Motor neuron (in vitro differentiated cells): ENCODE data around the gene TMTC3. TPM values are rescaled to one million over a fixed set of nuclear protein-coding genes. Genes with fewer than 3 reads are reported as not detected.
"Not testable (repeated sequence)": the region's sequence is repeated elsewhere in the genome, so short reads cannot be mapped to it uniquely, and the experiment has no call there.

Experiments used
- ATAC-seq, 8 experiments: fragments of 200-7000 bp; cut with Tn5 transposase; replicated peaks in 6 of 8; 2 replicates each; pipeline ENCODE4 v1.8.0; 2021; ENCODE audit warnings: mild to moderate bottlenecking in 8 of 8, moderate library complexity in 8 of 8
- H3K27ac ChIP-seq, 2 donors: fragments of 250-450 bp; sonication (Bioruptor Pico); 2 replicates each; pipeline ENCODE4 v1.9.0; 2021; ENCODE audit warnings: antibody characterized with exemption in 2 of 2, mild to moderate bottlenecking in 2 of 2, moderate library complexity in 1 of 2
- H3K4me1 ChIP-seq, 2 donors: fragments of 250-450 bp; sonication (Bioruptor Pico); replicated peaks in 1 of 2; 2 replicates each; pipeline ENCODE4 v1.6.1; 2021; ENCODE audit warnings: antibody characterized with exemption in 2 of 2, mild to moderate bottlenecking in 2 of 2, moderate library complexity in 1 of 2
- H3K4me3 ChIP-seq, 5 donors: fragments of 250-450 bp; sonication (Bioruptor Pico); 2 replicates each; pipeline ENCODE4 v1.9.0; 2021; ENCODE audit warnings: antibody characterized with exemption in 5 of 5, mild to moderate bottlenecking in 5 of 5, moderate library complexity in 4 of 5
- WGBS, 10 experiments: fragments of 450-650 bp; shearing (Covaris generic); methylation state at CpG; one replicate each; pipeline ENCODE4 v1.0.0; 2022; 5-methylcytosine and 5-hydroxymethylcytosine counted together
- in situ Hi-C, 9 experiments: fragments of 400-800 bp; cut with MboI; loops; one replicate each; pipeline ENCODE4 v1.15.0; 2021; ENCODE audit warnings: low sequenced_read_pairs in 9 of 9, low pct_unique_long_range_greater_than_20kb in 2 of 9; ENCODE audit not compliant: unreplicated experiment in 9 of 9
- total RNA-seq, 8 experiments: library from RNA; unstranded; fragments of 300-600 nt; gene quantifications; 2 replicates each; pipeline versions ENCODE4 v1.2.3 to v1.2.4, GENCODE V29; 2022

The TMTC3 gene
- total RNA-seq, 8 experiments from 2014 or later, result 9.2 to 32.3 (median 14.5) TPM

DNA sequence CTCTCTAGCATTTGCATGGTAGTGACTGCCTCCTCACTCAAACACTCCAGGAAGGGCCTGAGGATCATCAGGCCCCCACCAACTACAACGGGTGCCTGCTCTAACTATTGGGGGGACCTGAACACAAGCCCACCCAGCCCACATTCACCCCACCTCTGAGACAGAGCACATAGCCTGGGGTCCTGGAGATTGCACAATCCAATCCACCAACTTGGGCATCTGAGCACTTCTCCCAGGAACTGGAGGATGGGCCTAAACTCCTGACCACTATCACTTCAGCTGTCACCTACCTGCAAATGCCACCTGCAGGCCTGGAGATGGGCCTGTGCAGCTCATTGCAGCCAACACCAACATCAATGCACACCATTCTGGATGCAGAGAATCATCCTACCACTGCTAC lies 66.6 kb downstream of the TMTC3 start:
- ATAC-seq, result no peak
- WGBS, 10 experiments, result 20 to 60% (median 40%) methylated on average over 1 of the region's 1 CpG; no CpG with 5 or more reads in 7 of the 10 experiments
- in situ Hi-C loops, result no loop called here

GRCh38 chr12:88210311-88210710 lies 68.2 kb downstream of the TMTC3 start:
- 67 to 100% (median 80%) methylated on average over 1 of the region's 1 CpG; no CpG with 5 or more reads in 5 of the 10 experiments for WGBS, 10 experiments

More for the DNA sequence above, 66.6 kb downstream of the TMTC3 start:
- no peak overlapping the region for H3K4me3 ChIP-seq
- no peaks in the 10 kb centered on the region for H3K4me1 ChIP-seq
- H3K27ac ChIP-seq, result no peak overlapping the region

DNA sequence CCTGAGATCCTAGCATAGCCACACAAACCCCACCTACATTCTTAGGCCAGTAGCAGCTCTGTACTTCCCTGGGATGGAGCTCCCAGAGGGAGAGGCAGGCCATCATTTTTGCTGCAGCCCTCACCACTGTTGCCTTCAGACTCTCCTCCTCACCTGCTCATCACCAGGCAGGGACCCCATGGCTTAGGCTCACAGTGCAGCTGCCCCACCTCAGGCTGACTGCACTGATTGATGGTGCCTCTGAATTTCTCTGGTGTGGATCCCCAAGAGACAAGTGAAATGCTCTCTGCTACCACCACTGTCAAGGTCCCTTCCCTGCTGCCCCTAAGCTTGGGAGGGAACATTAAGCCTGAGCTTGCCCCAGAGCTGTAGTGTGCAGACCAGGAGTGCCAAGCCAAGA lies 76.2 kb downstream of the TMTC3 start:
- H3K27ac ChIP-seq, result no peak overlapping the region
- ATAC-seq, result no peak
- H3K4me3 ChIP-seq, result no peak overlapping the region
- no peaks in the 10 kb centered on the region for H3K4me1 ChIP-seq
- in situ Hi-C loops, result no loop called here

More at GRCh38 chr12:88210311-88210710, 68.2 kb downstream of the TMTC3 start:
- ATAC-seq, H3K4me1 ChIP-seq, H3K4me3 ChIP-seq, H3K27ac ChIP-seq, in situ Hi-C loops: not testable (repeated sequence)

GRCh38 chr12:88219861-88220260 lies 77.8 kb downstream of the TMTC3 start:
- no peak overlapping the region for H3K27ac ChIP-seq
- H3K4me3 ChIP-seq, result no peak overlapping the region
- no peaks in the 10 kb centered on the region for H3K4me1 ChIP-seq
- in situ Hi-C loops, result no loop called here
- no peak for ATAC-seq

GRCh38 chr12:88223519-88223918 lies 81.4 kb downstream of the TMTC3 start:
- H3K4me3 ChIP-seq, result no peak overlapping the region
- in situ Hi-C loops, result no loop called here
- no peak for ATAC-seq
- H3K4me1 ChIP-seq, result no peaks in the 10 kb centered on the region
- no peak overlapping the region for H3K27ac ChIP-seq

- in situ Hi-C loops, result no loop called here
- H3K4me1 ChIP-seq, result no peaks in the 10 kb centered on the region
Measured at GRCh38 chr12:88225776-88226175, 83.7 kb downstream of the TMTC3 start.

DNA sequence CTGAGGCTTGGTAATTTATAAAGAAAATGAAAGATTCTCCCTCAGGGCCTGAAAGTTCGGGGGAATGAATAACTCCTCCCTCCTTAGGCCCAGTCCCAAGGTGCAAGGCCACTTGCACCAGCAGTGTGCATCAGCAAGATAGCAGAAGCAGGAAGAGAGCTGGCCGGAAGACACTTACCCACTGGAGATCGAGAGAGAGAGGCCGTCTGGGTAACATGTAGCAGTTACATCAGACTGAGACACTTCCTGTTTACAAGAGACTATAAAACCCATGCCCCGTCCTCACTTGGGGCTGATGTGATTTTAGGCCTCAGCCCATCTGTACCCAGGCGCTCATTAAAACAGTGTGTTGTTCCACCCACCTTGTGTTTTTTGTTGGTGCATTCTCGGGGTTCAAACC lies 85.2 kb downstream of the TMTC3 start:
- Histone ChIP-seq H3K4me1 (no peaks in the 10 kb centered on the region), H3K4me3 (no peak overlapping the region), H3K27ac (no peak overlapping the region)
- no peak for ATAC-seq
- in situ Hi-C loops, result no loop called here
- 44 to 88% (median 68%) methylated on average over 1 to 6 of the region's 7 CpGs; no CpG with 5 or more reads in 2 of the 10 experiments for WGBS, 10 experiments

More at GRCh38 chr12:88225776-88226175, 83.7 kb downstream of the TMTC3 start:
- H3K4me3 ChIP-seq, result no peak overlapping the region
- no peak for ATAC-seq
- H3K27ac ChIP-seq, result no peak overlapping the region

GRCh38 chr12:88227871-88228270 lies 85.8 kb downstream of the TMTC3 start:
- no peaks in the 10 kb centered on the region for H3K4me1 ChIP-seq
- H3K27ac ChIP-seq, result no peak overlapping the region
- 76 to 94% (median 81%) methylated on average over 3 to 8 of the region's 12 CpGs; no CpG with 5 or more reads in 4 of the 10 experiments for WGBS, 10 experiments
- no peak overlapping the region for H3K4me3 ChIP-seq
- in situ Hi-C loops, result no loop called here
- ATAC-seq, result no peak

DNA sequence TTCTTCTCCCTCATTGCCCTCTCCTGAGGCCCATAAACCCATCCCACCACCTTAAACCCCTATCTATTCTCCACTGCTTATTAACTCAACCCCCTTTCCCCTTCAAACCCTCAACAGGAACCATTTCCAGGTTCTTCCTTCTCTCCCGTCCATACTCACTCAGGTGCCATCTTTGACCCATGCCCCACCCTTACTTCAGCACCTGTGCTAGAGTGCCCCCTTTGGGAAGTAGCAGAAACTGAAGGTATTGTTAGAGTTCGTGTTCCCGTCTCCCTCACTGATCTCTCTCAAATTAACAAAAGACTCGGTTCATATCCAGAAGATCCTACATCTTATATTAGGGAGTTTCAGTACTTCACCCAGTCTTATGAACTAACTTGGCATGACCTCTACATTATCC lies 86.6 kb downstream of the TMTC3 start:
- H3K27ac ChIP-seq, result no peak overlapping the region
- no peaks in the 10 kb centered on the region for H3K4me1 ChIP-seq
- in situ Hi-C loops, result no loop called here
- no peak overlapping the region for H3K4me3 ChIP-seq
- ATAC-seq, result no peak
- WGBS, 10 experiments, result 82 to 100% (median 97%) methylated on average over 1 to 4 of the region's 4 CpGs; no CpG with 5 or more reads in 2 of the 10 experiments

DNA sequence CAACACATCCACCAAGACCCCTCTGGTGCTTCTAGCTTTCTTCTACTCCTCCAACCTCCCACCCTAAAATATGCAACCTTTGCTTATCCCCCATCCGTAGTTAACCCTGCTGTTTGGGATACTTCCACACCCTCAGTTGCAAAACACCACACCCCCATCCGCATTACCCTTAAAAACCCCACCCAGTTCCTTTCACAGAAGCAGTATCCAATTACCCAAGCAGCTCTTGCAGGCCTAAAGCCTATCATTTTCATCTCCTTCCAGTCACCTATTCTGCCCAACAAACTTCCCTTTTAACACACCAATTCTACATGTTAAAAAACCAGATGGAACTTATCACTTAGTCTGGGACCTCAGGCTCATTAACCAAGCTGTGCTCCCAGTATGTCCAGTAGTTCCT lies 88.2 kb downstream of the TMTC3 start:
- WGBS, 10 experiments, result 0 to 100% (median 47%) methylated on average over 1 to 2 of the region's 2 CpGs; no CpG with 5 or more reads in 2 of the 10 experiments
- H3K4me1 ChIP-seq, result no peaks in the 10 kb centered on the region
- no peak overlapping the region for H3K27ac ChIP-seq
- no peak overlapping the region for H3K4me3 ChIP-seq
- ATAC-seq, result peak in 2 of 8 experiments; percentile 65 to 67
- in situ Hi-C loops, result no loop called here

- in situ Hi-C loops, result no loop called here
- WGBS, 10 experiments, result 67 to 100% (median 88%) methylated on average over 1 to 7 of the region's 7 CpGs; no CpG with 5 or more reads in 2 of the 10 experiments
- no peak for ATAC-seq
Measured at GRCh38 chr12:88235183-88235833, 93.2 kb downstream of the TMTC3 start.

DNA sequence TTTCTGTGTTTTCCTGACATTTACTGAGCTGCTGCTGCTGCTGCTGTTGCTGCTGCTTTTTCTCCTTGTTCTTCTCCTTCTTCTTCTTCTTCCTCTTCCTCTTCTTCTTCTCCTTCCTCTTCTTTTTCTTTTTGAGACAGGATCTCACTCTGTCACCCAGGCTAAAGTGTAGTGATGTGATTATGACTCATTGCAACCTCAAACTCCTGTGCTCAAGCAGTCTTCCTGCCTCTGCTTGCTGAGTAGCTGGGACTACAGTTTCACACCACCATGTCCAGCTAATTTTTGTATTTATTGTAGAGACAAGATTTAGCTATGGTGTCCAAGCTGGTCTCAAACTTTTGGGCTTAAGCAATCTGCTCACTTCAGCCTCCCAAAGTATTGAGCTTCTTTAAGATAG lies 95.8 kb downstream of the TMTC3 start:
- ATAC-seq, result peak in 1 of 8 experiments; percentile 33
- Histone ChIP-seq H3K4me1 (peaks cover 0 to 3% of the 10 kb centered on the region in 2 donors), H3K27ac (no peak overlapping the region), H3K4me3 (no peak overlapping the region)
- in situ Hi-C loops, result no loop called here

More at GRCh38 chr12:88235183-88235833, 93.2 kb downstream of the TMTC3 start:
- H3K4me3 ChIP-seq, result no peak overlapping the region
- peaks cover 0 to 3% of the 10 kb centered on the region in 2 donors for H3K4me1 ChIP-seq
- no peak overlapping the region for H3K27ac ChIP-seq

DNA sequence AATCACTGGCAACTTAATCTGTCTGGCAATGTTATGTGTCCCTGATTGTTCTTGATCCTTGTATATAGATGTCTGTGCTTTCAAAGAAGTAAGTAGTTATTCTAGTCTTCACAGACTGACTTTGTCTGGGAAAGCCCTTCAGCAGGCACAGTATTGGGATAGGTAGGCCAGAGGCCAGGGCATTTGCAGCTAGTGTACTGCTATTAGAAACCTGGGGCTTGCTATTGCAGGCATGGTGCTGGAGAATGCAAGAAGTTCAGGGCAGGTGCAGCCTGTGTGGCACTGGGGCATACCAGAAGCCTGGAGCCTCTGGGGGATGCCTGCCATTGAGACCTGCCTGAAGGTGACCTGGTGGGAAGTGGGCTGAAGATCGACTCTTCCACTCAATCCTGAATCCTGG lies 96.3 kb downstream of the TMTC3 start:
- in situ Hi-C loops, result no loop called here
- H3K27ac ChIP-seq, result no peak overlapping the region
- peaks cover 0 to 3% of the 10 kb centered on the region in 2 donors for H3K4me1 ChIP-seq
- ATAC-seq, result no peak
- 71 to 100% (median 86%) methylated on average over 1 of the region's 1 CpG; no CpG with 5 or more reads in 5 of the 10 experiments for WGBS, 10 experiments
- H3K4me3 ChIP-seq, result no peak overlapping the region

DNA sequence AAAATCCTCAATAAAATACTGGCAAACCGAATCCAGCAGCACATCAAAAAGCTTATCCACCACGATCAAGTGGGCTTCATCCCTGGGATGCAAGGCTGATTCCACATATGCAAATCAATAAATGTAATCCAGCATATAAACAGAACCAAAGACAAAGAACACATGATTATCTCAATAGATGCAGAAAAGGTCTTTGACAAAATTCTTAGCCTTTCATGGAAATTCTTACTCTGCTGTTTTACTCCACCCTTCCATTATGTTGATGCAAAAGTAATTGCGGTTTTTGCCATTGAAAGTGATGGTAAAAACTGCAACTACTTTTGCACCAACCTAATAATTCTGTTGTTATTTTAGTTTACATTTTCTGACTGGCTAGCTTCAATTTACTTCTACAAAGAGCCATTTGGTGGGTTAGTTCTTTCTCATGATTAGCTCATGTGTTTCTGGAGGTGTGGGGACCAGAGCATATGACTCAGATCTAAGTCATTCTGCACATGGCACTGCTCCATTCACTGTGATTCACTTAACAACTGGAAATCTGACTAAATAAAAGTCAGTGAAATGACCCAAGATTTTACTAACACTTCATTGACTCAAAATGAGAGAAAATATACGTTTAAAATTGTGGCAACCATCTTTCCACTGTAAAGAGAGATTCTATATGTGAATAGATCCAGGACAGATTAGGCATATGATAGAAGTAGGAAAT lies 99.9 kb downstream of the TMTC3 start:
- Histone ChIP-seq H3K27ac (no peak overlapping the region), H3K4me1 (no peaks in the 10 kb centered on the region), H3K4me3 (no peak overlapping the region)
- WGBS, 10 experiments, result 0 to 100% (median 63%) methylated on average over 1 to 4 of the region's 4 CpGs
- peak in 4 of 8 experiments; percentile 50 to 99 (median 84) for ATAC-seq
- in situ Hi-C loops, result no loop called here
